GM06990 (cell line): ENCODE measurements around the gene AQP3.

Source experiments
- DNase-seq: peaks from one replicate; pipeline ENCODE4 v3.0.0-alpha.2; 2011; ENCODE audit not compliant: insufficient read length; ENCODE audit errors: extremely low read depth
- H3K27me3 ChIP-seq: replicated peaks from 2 replicates; pipeline ENCODE4 v1.6.0; 2011; ENCODE audit warnings: low read length; ENCODE audit not compliant: control insufficient read depth, insufficient read depth
- H3K36me3 ChIP-seq: 2 replicates; pipeline ENCODE4 v1.5.1; 2011; ENCODE audit warnings: low read length; ENCODE audit not compliant: control insufficient read depth, insufficient read depth
- H3K4me3 ChIP-seq: replicated peaks from 2 replicates; pipeline ENCODE4 v1.5.1; 2011; ENCODE audit warnings: low read depth, mild to moderate bottlenecking, control low read depth, low read length
- CTCF ChIP-seq: IDR thresholded peaks from 2 replicates; pipeline ENCODE4 v1.5.1; 2011; ENCODE audit warnings: low read length, control low read depth, mild to moderate bottlenecking, inconsistent platforms; ENCODE audit not compliant: insufficient read depth, poor library complexity, severe bottlenecking

The AQP3 gene

DNA sequence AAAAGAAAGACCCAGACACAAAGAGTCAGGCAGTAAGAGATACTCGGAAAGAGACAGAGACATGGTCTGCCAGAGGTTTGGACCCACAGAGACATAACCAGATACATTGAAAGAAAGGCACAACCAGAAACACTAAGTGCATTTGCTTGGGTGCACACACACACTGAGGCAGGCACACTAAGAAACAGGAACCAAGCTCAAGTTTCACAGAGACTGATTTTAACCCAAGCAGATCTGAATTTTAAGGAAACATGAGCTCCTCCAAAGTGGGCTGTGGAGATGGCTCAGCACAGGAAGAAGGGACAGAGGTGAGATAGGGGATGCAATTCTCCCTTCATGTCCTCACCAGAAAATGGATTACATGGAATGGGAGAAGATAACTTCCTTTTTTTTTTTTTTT lies 9.5 kb downstream of the AQP3 start:
- TF ChIP-seq CTCF: no peak
- Histone ChIP-seq H3K4me3 (no peak overlapping the region), H3K27me3 (peaks cover 1% of the 10 kb centered on the region; the same call in 1 of the 2 replicates), H3K36me3 (no peaks in the 10 kb centered on the region)
- no peak for DNase-seq

DNA sequence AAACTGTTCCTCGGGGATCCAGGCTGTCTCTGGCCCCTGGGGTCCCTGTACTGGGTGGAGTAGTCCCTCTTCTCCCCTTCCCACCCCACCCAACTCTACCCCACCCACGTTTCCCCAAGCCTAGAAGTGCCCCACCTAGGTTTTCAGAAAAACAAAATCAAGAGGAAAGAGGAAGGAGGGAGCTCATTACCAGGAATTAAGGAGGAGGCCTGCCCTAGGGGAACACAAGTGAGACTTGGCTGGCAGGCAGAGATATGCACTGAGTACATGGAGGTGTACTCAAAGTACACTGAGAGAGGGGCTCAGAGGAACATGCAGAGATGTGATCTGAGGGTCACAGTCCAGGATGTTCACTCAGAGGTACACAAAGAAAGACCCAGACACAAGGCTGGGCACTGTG lies 10.2 kb downstream of the AQP3 start:
- Histone ChIP-seq H3K36me3 (no peaks in the 10 kb centered on the region), H3K27me3 (peaks cover 1% of the 10 kb centered on the region; the same call in 1 of the 2 replicates), H3K4me3 (no peak overlapping the region)
- no peak for TF ChIP-seq CTCF
- DNase-seq: no peak

- no peak for TF ChIP-seq CTCF
- Histone ChIP-seq H3K36me3 (no peaks in the 10 kb centered on the region), H3K4me3 (no peak overlapping the region), H3K27me3 (peaks cover 1% of the 10 kb centered on the region; the same call in 1 of the 2 replicates)
- no peak for DNase-seq
These were observed 10.9 kb downstream of the AQP3 start for GRCh38 chr9:33436445-33436844.

GRCh38 chr9:33435821-33436277 lies 11.5 kb downstream of the AQP3 start:
- no peak for TF ChIP-seq CTCF
- no peak overlapping the region for H3K4me3 ChIP-seq
- no peaks in the 10 kb centered on the region for H3K36me3 ChIP-seq
- DNase-seq: no peak
- H3K27me3 ChIP-seq: peaks cover 3% of the 10 kb centered on the region

DNA sequence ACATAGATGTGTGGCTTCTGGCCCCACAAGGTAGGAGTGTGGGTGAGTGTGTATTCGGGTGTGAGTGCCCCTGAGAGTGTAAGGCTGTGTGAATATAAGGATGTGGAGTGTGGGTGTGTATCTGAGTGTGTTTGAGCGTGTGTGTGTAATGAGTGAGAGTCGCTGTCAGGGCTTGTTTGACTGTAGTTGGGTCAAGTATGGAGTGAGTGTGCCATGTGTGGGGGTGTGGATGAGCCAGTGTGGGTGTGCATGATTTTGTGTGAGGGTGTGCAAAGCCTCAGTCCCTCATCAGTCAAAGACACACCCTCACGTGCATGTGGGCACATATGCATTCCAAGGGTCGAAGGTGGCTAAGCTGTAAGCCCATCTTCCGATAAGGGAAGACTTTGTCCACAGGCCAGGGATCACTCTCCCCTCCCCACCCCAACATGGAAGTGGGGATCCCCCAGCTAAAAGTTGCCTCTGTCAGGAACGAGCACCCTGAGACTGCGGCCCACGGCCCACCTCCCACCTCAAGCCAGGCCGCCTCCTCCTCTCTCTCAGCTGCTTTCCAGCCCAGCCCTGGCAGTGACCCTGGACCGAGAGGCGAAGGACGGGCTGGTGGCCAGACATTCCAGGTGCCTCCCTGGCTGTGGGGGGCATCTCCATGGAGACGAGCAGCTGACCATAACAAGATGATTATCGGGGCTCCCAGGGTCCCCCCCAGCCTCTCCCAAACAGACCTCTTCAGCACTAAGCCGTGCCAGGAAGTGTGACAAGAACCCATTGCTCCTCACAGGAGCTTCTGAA lies 12.9 kb downstream of the AQP3 start:
- Histone ChIP-seq H3K4me3 (no peak overlapping the region), H3K27me3 (peaks cover 4% of the 10 kb centered on the region), H3K36me3 (no peaks in the 10 kb centered on the region)
- DNase-seq: no peak
- TF ChIP-seq CTCF: no peak
